ENCODE measurements around the gene ELMOD3. TPM values are rescaled to one million over a fixed set of nuclear protein-coding genes. Genes with fewer than 3 reads are reported as not detected.
A peak's percentile ranks its signal among the peaks of the same experiment; 100 is the strongest.

ELMOD3 gene
- polyA plus RNA-seq, 3 donors = 6.1 to 53.3 (median 7.2) TPM

DNA sequence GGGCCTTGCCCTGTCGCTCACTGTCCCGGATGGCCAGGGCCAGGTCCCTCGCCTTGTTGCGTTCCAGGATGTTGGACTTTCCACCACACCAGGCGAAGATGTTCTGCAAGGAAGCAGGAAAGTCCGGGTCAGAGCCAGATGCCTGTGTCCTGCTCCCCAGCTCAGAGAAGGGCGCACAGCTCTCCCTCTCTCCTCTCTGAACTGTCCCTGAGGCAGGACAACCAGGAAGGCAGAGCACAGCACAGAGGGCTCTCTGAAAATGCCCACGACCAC is 44.5 kb downstream of the ELMOD3 start:
- H3K4me1 ChIP-seq (ENCODE audit: control insufficient read depth in 1 of 2, insufficient read depth in 2 of 2, low read length in 2 of 2) = peaks cover 11 to 20% of the 10 kb centered on the region in 2 donors
- WGBS (ENCODE audit: insufficient coverage) = 96% methylated on average over 8 of the region's 8 CpGs
- H3K27ac ChIP-seq (ENCODE audit: low read depth in 1 of 2, low read length in 2 of 2) = peak overlapping the region in 1 of 2 donors; percentile 32
- peaks cover 52% of the 10 kb centered on the region for H3K79me2 ChIP-seq (ENCODE audit: insufficient read depth, low read length)
- Mint-ChIP-seq H3K9me3 (peaks cover 0 to 8% (median 0%) of the 10 kb centered on the region in 7 donors), H3K36me3 (peaks cover 77 to 87% of the 10 kb centered on the region in 2 donors), H3K27me3 (ENCODE audit: low read depth in 3 of 3) (no peaks in the 10 kb centered on the region), H3K4me3 (no peak overlapping the region), H3K4me1 (peaks cover 15% of the 10 kb centered on the region), H3K27ac (peak overlapping the region in 5 of 7 donors; percentile 31 to 79 (median 38))
- intact Hi-C loops (cut with micrococcal nuclease) = no loop called here
- H3K27me3 ChIP-seq (ENCODE audit: control insufficient read depth in 2 of 2, insufficient read depth in 2 of 2, low read length in 2 of 2) = no peaks in the 10 kb centered on the region
- H2AFZ ChIP-seq (ENCODE audit: insufficient read depth, low read depth, low read length, poor library complexity, severe bottlenecking) = no peak overlapping the region
- H3K36me3 ChIP-seq (replicated peaks in 1 of 2; ENCODE audit: control insufficient read depth in 1 of 2, insufficient read depth in 2 of 2, low read length in 2 of 2) = peaks cover 75 to 82% of the 10 kb centered on the region in 2 donors
- no peak overlapping the region for H3K4me3 ChIP-seq (replicated peaks in 1 of 3; ENCODE audit: low read depth in 2 of 3, low read length in 3 of 3)
- H4K20me1 ChIP-seq (ENCODE audit: insufficient read depth, low read length) = peaks cover 38% of the 10 kb centered on the region
- TF ChIP-seq, protein P1, sequence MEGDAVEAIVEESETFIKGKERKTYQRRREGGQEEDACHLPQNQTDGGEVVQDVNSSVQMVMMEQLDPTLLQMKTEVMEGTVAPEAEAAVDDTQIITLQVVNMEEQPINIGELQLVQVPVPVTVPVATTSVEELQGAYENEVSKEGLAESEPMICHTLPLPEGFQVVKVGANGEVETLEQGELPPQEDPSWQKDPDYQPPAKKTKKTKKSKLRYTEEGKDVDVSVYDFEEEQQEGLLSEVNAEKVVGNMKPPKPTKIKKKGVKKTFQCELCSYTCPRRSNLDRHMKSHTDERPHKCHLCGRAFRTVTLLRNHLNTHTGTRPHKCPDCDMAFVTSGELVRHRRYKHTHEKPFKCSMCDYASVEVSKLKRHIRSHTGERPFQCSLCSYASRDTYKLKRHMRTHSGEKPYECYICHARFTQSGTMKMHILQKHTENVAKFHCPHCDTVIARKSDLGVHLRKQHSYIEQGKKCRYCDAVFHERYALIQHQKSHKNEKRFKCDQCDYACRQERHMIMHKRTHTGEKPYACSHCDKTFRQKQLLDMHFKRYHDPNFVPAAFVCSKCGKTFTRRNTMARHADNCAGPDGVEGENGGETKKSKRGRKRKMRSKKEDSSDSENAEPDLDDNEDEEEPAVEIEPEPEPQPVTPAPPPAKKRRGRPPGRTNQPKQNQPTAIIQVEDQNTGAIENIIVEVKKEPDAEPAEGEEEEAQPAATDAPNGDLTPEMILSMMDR (IDR thresholded peaks at IDR 0.05) = no peak
- H3K9ac ChIP-seq (ENCODE audit: insufficient read depth, low read length, poor library complexity, severe bottlenecking) = no peak overlapping the region
- no peak overlapping the region for H3K4me2 ChIP-seq (replicated peaks; ENCODE audit: extremely low read depth, low read length, poor library complexity, severe bottlenecking)
- peaks cover 0 to 2% of the 10 kb centered on the region in 2 donors for H3K9me3 ChIP-seq (replicated peaks in 1 of 2; ENCODE audit: control insufficient read depth in 1 of 2, insufficient read depth in 1 of 2, low read length in 2 of 2)
- DNase-seq = no peak

DNA sequence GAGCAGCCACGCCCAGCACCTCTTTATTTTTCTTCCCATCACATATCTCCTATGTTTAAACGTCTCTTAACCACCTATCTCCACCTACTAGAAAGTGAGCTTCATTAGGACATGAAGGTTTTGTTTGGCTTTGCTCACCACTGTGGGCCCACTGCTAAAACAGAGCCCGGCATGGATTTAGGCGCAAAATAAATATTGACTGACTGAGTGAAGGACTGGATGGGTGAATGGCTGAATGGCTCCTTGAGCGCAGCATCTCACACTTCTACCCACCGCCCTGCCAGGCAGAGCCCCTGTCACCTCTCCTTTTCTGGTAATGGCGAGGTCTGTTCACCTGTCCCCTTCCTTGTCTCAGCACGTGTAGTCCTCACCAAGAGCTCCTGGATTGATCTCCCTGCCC is 45.5 kb downstream of the ELMOD3 start:
- H3K9ac ChIP-seq (ENCODE audit: insufficient read depth, low read length, poor library complexity, severe bottlenecking) = no peak overlapping the region
- H3K27me3 ChIP-seq (ENCODE audit: control insufficient read depth in 2 of 2, insufficient read depth in 2 of 2, low read length in 2 of 2) = no peaks in the 10 kb centered on the region
- Mint-ChIP-seq H3K27ac (peak overlapping the region in 4 of 7 donors; percentile 39 to 79 (median 44)), H3K4me1 (peaks cover 19% of the 10 kb centered on the region), H3K9me3 (peaks cover 0 to 10% (median 2%) of the 10 kb centered on the region in 7 donors), H3K27me3 (ENCODE audit: low read depth in 3 of 3) (no peaks in the 10 kb centered on the region), H3K4me3 (no peak overlapping the region), H3K36me3 (peaks cover 68 to 78% of the 10 kb centered on the region in 2 donors)
- no peak overlapping the region for H3K27ac ChIP-seq (ENCODE audit: low read depth in 1 of 2, low read length in 2 of 2)
- no peak overlapping the region for H2AFZ ChIP-seq (ENCODE audit: insufficient read depth, low read depth, low read length, poor library complexity, severe bottlenecking)
- H3K36me3 ChIP-seq (replicated peaks in 1 of 2; ENCODE audit: control insufficient read depth in 1 of 2, insufficient read depth in 2 of 2, low read length in 2 of 2) = peaks cover 66 to 72% of the 10 kb centered on the region in 2 donors
- no peak overlapping the region for H3K4me3 ChIP-seq (replicated peaks in 1 of 3; ENCODE audit: low read depth in 2 of 3, low read length in 3 of 3)
- peaks cover 0 to 2% of the 10 kb centered on the region in 2 donors for H3K9me3 ChIP-seq (replicated peaks in 1 of 2; ENCODE audit: control insufficient read depth in 1 of 2, insufficient read depth in 1 of 2, low read length in 2 of 2)
- no peak for DNase-seq
- H3K4me2 ChIP-seq (replicated peaks; ENCODE audit: extremely low read depth, low read length, poor library complexity, severe bottlenecking) = no peak overlapping the region
- WGBS (ENCODE audit: insufficient coverage) = 96% methylated on average over 4 of the region's 8 CpGs
- intact Hi-C loops (cut with micrococcal nuclease) = loop anchor here in 1 of 2 donors (5.0 to 10.0 kb wide), 2 partner anchors 75 to 152 kb away; partner anchors contain the start of gene TGOLN2
- H3K79me2 ChIP-seq (ENCODE audit: insufficient read depth, low read length) = peaks cover 61% of the 10 kb centered on the region
- H3K4me1 ChIP-seq (ENCODE audit: control insufficient read depth in 1 of 2, insufficient read depth in 2 of 2, low read length in 2 of 2) = peaks cover 15 to 25% of the 10 kb centered on the region in 2 donors
- TF ChIP-seq, protein P1 (IDR thresholded peaks at IDR 0.05) = no peak
- H4K20me1 ChIP-seq (ENCODE audit: insufficient read depth, low read length) = peaks cover 31% of the 10 kb centered on the region
